H9 (cell line): ENCODE measurements around the gene SLC31A2. TPM values are rescaled to one million over a fixed set of nuclear protein-coding genes. Genes with fewer than 3 reads are reported as not detected.

Source experiments
- DNase-seq: peaks from one replicate; pipeline ENCODE4 v3.0.0-alpha.2; 2017
- H2AFZ ChIP-seq: one replicate; pipeline ENCODE4 v1.6.1; 2013; ENCODE audit warnings: mild to moderate bottlenecking, low read length, control low read depth, moderate library complexity
- H2AK5ac ChIP-seq: 2 replicates; pipeline ENCODE4 v1.6.1; 2013; ENCODE audit warnings: low read length, control low read depth, mixed read lengths; ENCODE audit not compliant: insufficient read length
- H2BK120ac ChIP-seq: one replicate; pipeline ENCODE4 v1.6.1; 2013; ENCODE audit warnings: low read depth, mild to moderate bottlenecking, low read length, control low read depth, inconsistent platforms; ENCODE audit not compliant: poor library complexity, severe bottlenecking
- H2BK12ac ChIP-seq: 2 replicates; pipeline ENCODE4 v1.6.1; 2013; ENCODE audit warnings: low read length, control low read depth, mixed read lengths, low read depth; ENCODE audit not compliant: insufficient read length
- H2BK15ac ChIP-seq: 2 replicates; pipeline ENCODE4 v1.6.1; 2013; ENCODE audit warnings: low read depth, low read length, control low read depth
- H2BK20ac ChIP-seq: one replicate; pipeline ENCODE4 v1.6.1; 2013; ENCODE audit warnings: low read depth, mild to moderate bottlenecking, low read length, control low read depth, inconsistent platforms; ENCODE audit not compliant: poor library complexity, severe bottlenecking
- H2BK5ac ChIP-seq: 2 replicates; pipeline ENCODE4 v1.6.1; 2013; ENCODE audit warnings: low read length, control low read depth, mixed read lengths; ENCODE audit not compliant: insufficient read length
- H3K14ac ChIP-seq: 2 replicates; pipeline ENCODE4 v1.6.1; 2013; ENCODE audit warnings: low read length, control low read depth; ENCODE audit not compliant: insufficient read depth
- H3K18ac ChIP-seq: 2 replicates; pipeline ENCODE4 v1.6.1; 2013; ENCODE audit warnings: low read depth, mild to moderate bottlenecking, mixed read lengths, low read length, control low read depth; ENCODE audit not compliant: insufficient read length
- H3K23ac ChIP-seq: 2 replicates; pipeline ENCODE4 v1.6.1; 2013; ENCODE audit warnings: low read length, control low read depth, mixed read lengths, low read depth; ENCODE audit not compliant: insufficient read length
- H3K23me2 ChIP-seq: 2 replicates; pipeline ENCODE4 v1.6.1; 2013; ENCODE audit warnings: low read depth, mild to moderate bottlenecking, mixed read lengths, low read length, control low read depth; ENCODE audit not compliant: insufficient read length, poor library complexity, severe bottlenecking
- H3K27ac ChIP-seq: 2 replicates; pipeline ENCODE4 v1.5.1; 2013; ENCODE audit warnings: low read length, control low read depth, mixed read lengths, low read depth; ENCODE audit not compliant: insufficient read length
- H3K27me3 ChIP-seq: 2 replicates; pipeline ENCODE4 v1.6.1; 2013; ENCODE audit warnings: low read length, control low read depth, inconsistent platforms; ENCODE audit not compliant: insufficient read depth
- H3K4ac ChIP-seq: 2 replicates; pipeline ENCODE4 v1.6.1; 2013; ENCODE audit warnings: low read depth, mild to moderate bottlenecking, control low read depth, inconsistent platforms, low read length, moderate library complexity
- H3K4me1 ChIP-seq: 2 replicates; pipeline ENCODE4 v1.6.1; 2013; ENCODE audit warnings: low read length, control low read depth, inconsistent platforms; ENCODE audit not compliant: insufficient read depth
- H3K4me2 ChIP-seq: 2 replicates; pipeline ENCODE4 v1.6.1; 2013; ENCODE audit warnings: low read length, control low read depth, mixed read lengths; ENCODE audit not compliant: insufficient read length, insufficient read depth
- H3K56ac ChIP-seq: 2 replicates; pipeline ENCODE4 v1.6.1; 2013; ENCODE audit warnings: low read depth, mild to moderate bottlenecking, mixed read lengths, low read length, control low read depth; ENCODE audit not compliant: insufficient read length
- H3K79me1 ChIP-seq: 2 replicates; pipeline ENCODE4 v1.6.1; 2013; ENCODE audit warnings: low read depth, mild to moderate bottlenecking, moderate library complexity, low read length, control low read depth, inconsistent platforms; ENCODE audit not compliant: insufficient read depth, poor library complexity, severe bottlenecking
- H3K79me2 ChIP-seq: 2 replicates; pipeline ENCODE4 v1.6.1; 2013; ENCODE audit warnings: low read length, control low read depth, inconsistent platforms; ENCODE audit not compliant: insufficient read depth
- H3K9ac ChIP-seq: 2 replicates; pipeline ENCODE4 v1.6.1; 2013; ENCODE audit warnings: low read length, control low read depth, mixed read lengths; ENCODE audit not compliant: insufficient read length; ENCODE audit errors: extremely low read depth
- H3K9me3 ChIP-seq: one replicate; pipeline ENCODE4 v1.6.1; 2013; ENCODE audit warnings: low read depth, low read length, inconsistent platforms; ENCODE audit not compliant: control insufficient read depth
- H3T11ph ChIP-seq: one replicate; pipeline ENCODE4 v1.6.1; 2013; ENCODE audit warnings: mild to moderate bottlenecking, low read length, control low read depth, inconsistent platforms
- H4K20me1 ChIP-seq: one replicate; pipeline ENCODE4 v1.6.1; 2013; ENCODE audit not compliant: control insufficient read depth, insufficient read length, insufficient read depth
- H4K5ac ChIP-seq: 2 replicates; pipeline ENCODE4 v1.6.1; 2013; ENCODE audit warnings: low read depth, mild to moderate bottlenecking, mixed read lengths, low read length, control low read depth; ENCODE audit not compliant: insufficient read length
- H4K8ac ChIP-seq: replicated peaks from 2 replicates; pipeline ENCODE4 v1.6.1; 2013; ENCODE audit warnings: low read length, control low read depth, mixed read lengths, low read depth; ENCODE audit not compliant: insufficient read length
- H4K91ac ChIP-seq: 2 replicates; pipeline ENCODE4 v1.6.1; 2013; ENCODE audit warnings: low read depth, mild to moderate bottlenecking, moderate library complexity, mixed read lengths, low read length, control low read depth; ENCODE audit not compliant: insufficient read length
- H3K27ac Mint-ChIP-seq, 3 experiments: 2 replicates in 2 of 3; 3 replicates in 1 of 3; pipeline ENCODE4 v1.8.0; 2020 to 2021; ENCODE audit warnings: mixed read lengths in 3 of 3, mild to moderate bottlenecking in 1 of 3, moderate library complexity in 1 of 3
- H3K27me3 Mint-ChIP-seq: 2 replicates; pipeline ENCODE4 v1.8.0; 2021; ENCODE audit warnings: low read depth, mild to moderate bottlenecking, moderate library complexity, mixed read lengths
- H3K36me3 Mint-ChIP-seq, 3 experiments: 2 replicates in 2 of 3; 3 replicates in 1 of 3; pipeline ENCODE4 v1.8.0; 2020 to 2021; ENCODE audit warnings: low read depth in 3 of 3, mixed read lengths in 3 of 3; ENCODE audit not compliant: insufficient read depth in 1 of 3
- H3K4me1 Mint-ChIP-seq, 2 experiments: 2 replicates each; pipeline ENCODE4 v1.8.0; 2020; ENCODE audit warnings: mixed read lengths in 2 of 2
- H3K4me3 Mint-ChIP-seq, 2 experiments: 2 replicates in 1 of 2; 3 replicates in 1 of 2; pipeline ENCODE4 v1.8.0; 2020 to 2021; ENCODE audit warnings: mild to moderate bottlenecking in 2 of 2, mixed read lengths in 2 of 2, moderate library complexity in 1 of 2
- H3K9me3 Mint-ChIP-seq, 2 experiments: 2 replicates in 1 of 2; 3 replicates in 1 of 2; pipeline ENCODE4 v1.8.0; 2020; ENCODE audit warnings: mild to moderate bottlenecking in 2 of 2, mixed read lengths in 2 of 2, moderate library complexity in 1 of 2
- CTCF ChIP-seq: fragments of 200-600 bp; sonication (generic); conservative IDR thresholded peaks from 3 replicates; pipeline ENCODE4 v1.8.0; 2021; ENCODE audit warnings: antibody characterized with exemption, mild to moderate bottlenecking
- WGBS: extraction: QIAGEN DNeasy Blood & Tissue Kit; methylation state at CpG from one replicate; pipeline ENCODE4 v1.1.7; 2013; ENCODE audit warnings: missing lambda C conversion rate, low lambda C conversion rate, mixed read lengths; ENCODE audit not compliant: insufficient read length; ENCODE audit errors: extremely low coverage; 5-methylcytosine and 5-hydroxymethylcytosine counted together
- total RNA-seq: library from RNA; stranded (reverse); gene quantifications from 2 replicates; pipeline ENCODE4 v1.2.1, GENCODE V29; 2021

Gene SLC31A2
- total RNA-seq, 1 experiment from 2014 or later, result 1.0 TPM

- Histone ChIP-seq H3K79me1 (no peaks in the 10 kb centered on the region), H4K8ac (no peak overlapping the region), H4K5ac (no peak overlapping the region), H2AFZ (no peak overlapping the region), H2AK5ac (no peak overlapping the region), H3K23me2 (no peaks in the 10 kb centered on the region), H3K23ac (no peak overlapping the region), H3K9me3 (no peaks in the 10 kb centered on the region), H2BK12ac (no peak overlapping the region), H4K91ac (no peak overlapping the region), H3K27me3 (peaks cover 2% of the 10 kb centered on the region; the same call in 1 of the 2 replicates), H2BK20ac (no peak overlapping the region), H3K9ac (no peak overlapping the region), H3K4me2 (no peak overlapping the region), H2BK5ac (no peak overlapping the region), H3T11ph (no peak overlapping the region), H3K4me1 (peaks cover 2% of the 10 kb centered on the region; the same call in 1 of the 2 replicates), H3K18ac (no peak overlapping the region), H3K14ac (no peak overlapping the region), H4K20me1 (no peaks in the 10 kb centered on the region), H3K27ac (no peak overlapping the region), H3K79me2 (no peaks in the 10 kb centered on the region), H3K56ac (no peak overlapping the region), H2BK15ac (no peak overlapping the region), H2BK120ac (no peak overlapping the region), H3K4ac (no peak overlapping the region)
- Mint-ChIP-seq H3K27me3 (peaks cover 13% of the 10 kb centered on the region), H3K4me3 (no peak overlapping the region), H3K4me1 (peaks cover 32 to 36% of the 10 kb centered on the region in 2 experiments), H3K36me3 (peaks cover 0 to 3% (median 0%) of the 10 kb centered on the region in 3 experiments; a peak in 2 of 7 replicates), H3K27ac (no peak overlapping the region), H3K9me3 (no peaks in the 10 kb centered on the region)
- peak; percentile 12; the same call in 1 of the 3 replicates for TF ChIP-seq CTCF
- no peak for DNase-seq
- WGBS, result no CpG with 5 or more reads among the region's 1 CpG
Measured at GRCh38 chr9:113156880-113157279, 6.1 kb downstream of the SLC31A2 start.
